Chondrocyte (in vitro differentiated cells): ENCODE results near the gene RGS13. TPM values are rescaled to one million over a fixed set of nuclear protein-coding genes. Genes with fewer than 3 reads are reported as not detected.
A peak's percentile ranks its signal among the peaks of the same experiment; 100 is the strongest.

Experiments used
- DNase-seq: peaks from one replicate; pipeline ENCODE4 v3.0.0; 2021; ENCODE audit warnings: mixed read lengths, low spot score
- H3K27ac Mint-ChIP-seq: one replicate; pipeline ENCODE4 v1.8.0; 2021; ENCODE audit warnings: mild to moderate bottlenecking, moderate library complexity, mixed read lengths; ENCODE audit not compliant: unreplicated experiment
- H3K27me3 Mint-ChIP-seq: 2 replicates; pipeline ENCODE4 v1.8.0; 2021; ENCODE audit warnings: low read depth, mixed read lengths
- H3K36me3 Mint-ChIP-seq: 2 replicates; pipeline ENCODE4 v1.8.0; 2021; ENCODE audit warnings: low read depth, mixed read lengths
- H3K4me1 Mint-ChIP-seq: 2 replicates; pipeline ENCODE4 v1.8.0; 2021; ENCODE audit warnings: low read depth, mild to moderate bottlenecking, mixed read lengths
- H3K4me3 Mint-ChIP-seq: one replicate; pipeline ENCODE4 v1.8.0; 2021; ENCODE audit warnings: mild to moderate bottlenecking, moderate library complexity, mixed read lengths; ENCODE audit not compliant: unreplicated experiment
- H3K9me3 Mint-ChIP-seq: 2 replicates; pipeline ENCODE4 v1.8.0; 2021; ENCODE audit warnings: low read depth, mixed read lengths
- CTCF ChIP-seq: fragments of 200-600 bp; sonication (generic); IDR thresholded peaks from 2 replicates; pipeline ENCODE4 v1.5.0; 2021; ENCODE audit warnings: antibody characterized with exemption, mild to moderate bottlenecking, moderate library complexity
- total RNA-seq: library from RNA; stranded (reverse); gene quantifications from 3 replicates; pipeline ENCODE4 v1.2.1, GENCODE V29; 2021

Gene RGS13
- total RNA-seq, 1 donor from 2014 or later, result not detected

- H3K4me3 Mint-ChIP-seq, result no peak overlapping the region
Observed at GRCh38 chr1:192609110-192610079, 26.6 kb upstream of the RGS13 start.

GRCh38 chr1:192610112-192610889 is 25.6 kb upstream of the RGS13 start:
- H3K27me3 Mint-ChIP-seq, result no peaks in the 10 kb centered on the region
- TF ChIP-seq CTCF, result peak; percentile 96
- H3K36me3 Mint-ChIP-seq, result no peaks in the 10 kb centered on the region
- H3K4me1 Mint-ChIP-seq, result no peaks in the 10 kb centered on the region
- DNase-seq, result no peak
- H3K9me3 Mint-ChIP-seq, result no peaks in the 10 kb centered on the region
- H3K27ac Mint-ChIP-seq, result no peak overlapping the region
- H3K4me3 Mint-ChIP-seq, result no peak overlapping the region

More at GRCh38 chr1:192609110-192610079, 26.6 kb upstream of the RGS13 start:
- Mint-ChIP-seq H3K27me3 (no peaks in the 10 kb centered on the region), H3K9me3 (no peaks in the 10 kb centered on the region), H3K36me3 (no peaks in the 10 kb centered on the region), H3K27ac (no peak overlapping the region), H3K4me1 (peaks cover 4% of the 10 kb centered on the region)
- no peak for TF ChIP-seq CTCF
- DNase-seq, result peak; percentile 49

GRCh38 chr1:192615055-192615454 is 20.9 kb upstream of the RGS13 start:
- Mint-ChIP-seq H3K9me3 (no peaks in the 10 kb centered on the region), H3K27ac (no peak overlapping the region), H3K27me3 (no peaks in the 10 kb centered on the region), H3K36me3 (no peaks in the 10 kb centered on the region), H3K4me3 (no peak overlapping the region), H3K4me1 (no peaks in the 10 kb centered on the region)
- TF ChIP-seq CTCF, result no peak
- no peak for DNase-seq

- Mint-ChIP-seq H3K36me3 (peaks cover 2% of the 10 kb centered on the region), H3K4me1 (no peaks in the 10 kb centered on the region), H3K4me3 (no peak overlapping the region), H3K27ac (no peak overlapping the region), H3K27me3 (no peaks in the 10 kb centered on the region), H3K9me3 (peaks cover 3% of the 10 kb centered on the region)
- TF ChIP-seq CTCF, result no peak
- no peak for DNase-seq
Observed at GRCh38 chr1:192620071-192620635, 15.8 kb upstream of the RGS13 start.
